H9 (cell line): ENCODE data around the gene BRMS1. TPM values are rescaled to one million over a fixed set of nuclear protein-coding genes. Genes with fewer than 3 reads are reported as not detected.

Experiments used
- DNase-seq: peaks from one replicate; pipeline ENCODE4 v3.0.0-alpha.2; 2017
- H2AFZ ChIP-seq: one replicate; pipeline ENCODE4 v1.6.1; 2013; ENCODE audit warnings: mild to moderate bottlenecking, low read length, control low read depth, moderate library complexity
- H2AK5ac ChIP-seq: 2 replicates; pipeline ENCODE4 v1.6.1; 2013; ENCODE audit warnings: low read length, control low read depth, mixed read lengths; ENCODE audit not compliant: insufficient read length
- H2BK120ac ChIP-seq: one replicate; pipeline ENCODE4 v1.6.1; 2013; ENCODE audit warnings: low read depth, mild to moderate bottlenecking, low read length, control low read depth, inconsistent platforms; ENCODE audit not compliant: poor library complexity, severe bottlenecking
- H2BK12ac ChIP-seq: 2 replicates; pipeline ENCODE4 v1.6.1; 2013; ENCODE audit warnings: low read length, control low read depth, mixed read lengths, low read depth; ENCODE audit not compliant: insufficient read length
- H2BK15ac ChIP-seq: 2 replicates; pipeline ENCODE4 v1.6.1; 2013; ENCODE audit warnings: low read depth, low read length, control low read depth
- H2BK20ac ChIP-seq: one replicate; pipeline ENCODE4 v1.6.1; 2013; ENCODE audit warnings: low read depth, mild to moderate bottlenecking, low read length, control low read depth, inconsistent platforms; ENCODE audit not compliant: poor library complexity, severe bottlenecking
- H2BK5ac ChIP-seq: 2 replicates; pipeline ENCODE4 v1.6.1; 2013; ENCODE audit warnings: low read length, control low read depth, mixed read lengths; ENCODE audit not compliant: insufficient read length
- H3K14ac ChIP-seq: 2 replicates; pipeline ENCODE4 v1.6.1; 2013; ENCODE audit warnings: low read length, control low read depth; ENCODE audit not compliant: insufficient read depth
- H3K18ac ChIP-seq: 2 replicates; pipeline ENCODE4 v1.6.1; 2013; ENCODE audit warnings: low read depth, mild to moderate bottlenecking, mixed read lengths, low read length, control low read depth; ENCODE audit not compliant: insufficient read length
- H3K23ac ChIP-seq: 2 replicates; pipeline ENCODE4 v1.6.1; 2013; ENCODE audit warnings: low read length, control low read depth, mixed read lengths, low read depth; ENCODE audit not compliant: insufficient read length
- H3K23me2 ChIP-seq: 2 replicates; pipeline ENCODE4 v1.6.1; 2013; ENCODE audit warnings: low read depth, mild to moderate bottlenecking, mixed read lengths, low read length, control low read depth; ENCODE audit not compliant: insufficient read length, poor library complexity, severe bottlenecking
- H3K27ac ChIP-seq: 2 replicates; pipeline ENCODE4 v1.5.1; 2013; ENCODE audit warnings: low read length, control low read depth, mixed read lengths, low read depth; ENCODE audit not compliant: insufficient read length
- H3K27me3 ChIP-seq: 2 replicates; pipeline ENCODE4 v1.6.1; 2013; ENCODE audit warnings: low read length, control low read depth, inconsistent platforms; ENCODE audit not compliant: insufficient read depth
- H3K4ac ChIP-seq: 2 replicates; pipeline ENCODE4 v1.6.1; 2013; ENCODE audit warnings: low read depth, mild to moderate bottlenecking, control low read depth, inconsistent platforms, low read length, moderate library complexity
- H3K4me1 ChIP-seq: 2 replicates; pipeline ENCODE4 v1.6.1; 2013; ENCODE audit warnings: low read length, control low read depth, inconsistent platforms; ENCODE audit not compliant: insufficient read depth
- H3K4me2 ChIP-seq: 2 replicates; pipeline ENCODE4 v1.6.1; 2013; ENCODE audit warnings: low read length, control low read depth, mixed read lengths; ENCODE audit not compliant: insufficient read length, insufficient read depth
- H3K56ac ChIP-seq: 2 replicates; pipeline ENCODE4 v1.6.1; 2013; ENCODE audit warnings: low read depth, mild to moderate bottlenecking, mixed read lengths, low read length, control low read depth; ENCODE audit not compliant: insufficient read length
- H3K79me1 ChIP-seq: 2 replicates; pipeline ENCODE4 v1.6.1; 2013; ENCODE audit warnings: low read depth, mild to moderate bottlenecking, moderate library complexity, low read length, control low read depth, inconsistent platforms; ENCODE audit not compliant: insufficient read depth, poor library complexity, severe bottlenecking
- H3K79me2 ChIP-seq: 2 replicates; pipeline ENCODE4 v1.6.1; 2013; ENCODE audit warnings: low read length, control low read depth, inconsistent platforms; ENCODE audit not compliant: insufficient read depth
- H3K9ac ChIP-seq: 2 replicates; pipeline ENCODE4 v1.6.1; 2013; ENCODE audit warnings: low read length, control low read depth, mixed read lengths; ENCODE audit not compliant: insufficient read length; ENCODE audit errors: extremely low read depth
- H3K9me3 ChIP-seq: one replicate; pipeline ENCODE4 v1.6.1; 2013; ENCODE audit warnings: low read depth, low read length, inconsistent platforms; ENCODE audit not compliant: control insufficient read depth
- H3T11ph ChIP-seq: one replicate; pipeline ENCODE4 v1.6.1; 2013; ENCODE audit warnings: mild to moderate bottlenecking, low read length, control low read depth, inconsistent platforms
- H4K20me1 ChIP-seq: one replicate; pipeline ENCODE4 v1.6.1; 2013; ENCODE audit not compliant: control insufficient read depth, insufficient read length, insufficient read depth
- H4K5ac ChIP-seq: 2 replicates; pipeline ENCODE4 v1.6.1; 2013; ENCODE audit warnings: low read depth, mild to moderate bottlenecking, mixed read lengths, low read length, control low read depth; ENCODE audit not compliant: insufficient read length
- H4K8ac ChIP-seq: replicated peaks from 2 replicates; pipeline ENCODE4 v1.6.1; 2013; ENCODE audit warnings: low read length, control low read depth, mixed read lengths, low read depth; ENCODE audit not compliant: insufficient read length
- H4K91ac ChIP-seq: 2 replicates; pipeline ENCODE4 v1.6.1; 2013; ENCODE audit warnings: low read depth, mild to moderate bottlenecking, moderate library complexity, mixed read lengths, low read length, control low read depth; ENCODE audit not compliant: insufficient read length
- H3K27ac Mint-ChIP-seq, 3 experiments: 2 replicates in 2 of 3; 3 replicates in 1 of 3; pipeline ENCODE4 v1.8.0; 2020 to 2021; ENCODE audit warnings: mixed read lengths in 3 of 3, mild to moderate bottlenecking in 1 of 3, moderate library complexity in 1 of 3
- H3K27me3 Mint-ChIP-seq: 2 replicates; pipeline ENCODE4 v1.8.0; 2021; ENCODE audit warnings: low read depth, mild to moderate bottlenecking, moderate library complexity, mixed read lengths
- H3K36me3 Mint-ChIP-seq, 3 experiments: 2 replicates in 2 of 3; 3 replicates in 1 of 3; pipeline ENCODE4 v1.8.0; 2020 to 2021; ENCODE audit warnings: low read depth in 3 of 3, mixed read lengths in 3 of 3; ENCODE audit not compliant: insufficient read depth in 1 of 3
- H3K4me1 Mint-ChIP-seq, 2 experiments: 2 replicates each; pipeline ENCODE4 v1.8.0; 2020; ENCODE audit warnings: mixed read lengths in 2 of 2
- H3K4me3 Mint-ChIP-seq, 2 experiments: 2 replicates in 1 of 2; 3 replicates in 1 of 2; pipeline ENCODE4 v1.8.0; 2020 to 2021; ENCODE audit warnings: mild to moderate bottlenecking in 2 of 2, mixed read lengths in 2 of 2, moderate library complexity in 1 of 2
- H3K9me3 Mint-ChIP-seq, 2 experiments: 2 replicates in 1 of 2; 3 replicates in 1 of 2; pipeline ENCODE4 v1.8.0; 2020; ENCODE audit warnings: mild to moderate bottlenecking in 2 of 2, mixed read lengths in 2 of 2, moderate library complexity in 1 of 2
- CTCF ChIP-seq: fragments of 200-600 bp; sonication (generic); conservative IDR thresholded peaks from 3 replicates; pipeline ENCODE4 v1.8.0; 2021; ENCODE audit warnings: antibody characterized with exemption, mild to moderate bottlenecking
- WGBS: extraction: QIAGEN DNeasy Blood & Tissue Kit; methylation state at CpG from one replicate; pipeline ENCODE4 v1.1.7; 2013; ENCODE audit warnings: missing lambda C conversion rate, low lambda C conversion rate, mixed read lengths; ENCODE audit not compliant: insufficient read length; ENCODE audit errors: extremely low coverage; 5-methylcytosine and 5-hydroxymethylcytosine counted together
- total RNA-seq: library from RNA; stranded (reverse); gene quantifications from 2 replicates; pipeline ENCODE4 v1.2.1, GENCODE V29; 2021

BRMS1 gene
- total RNA-seq, 1 experiment from 2014 or later = 50.1 TPM

GRCh38 chr11:66368484-66368883, 23.6 kb upstream of the BRMS1 start:
- no peak overlapping the region for H3K4me2 ChIP-seq
- H3K27ac Mint-ChIP-seq = peak overlapping the region; percentile 7 to 49 (median 12); a peak in 1 of 7 replicates
- no peaks in the 10 kb centered on the region for H3K9me3 ChIP-seq
- H4K5ac ChIP-seq = no peak overlapping the region
- no peak overlapping the region for H3K18ac ChIP-seq
- no peak overlapping the region for H3T11ph ChIP-seq
- no peaks in the 10 kb centered on the region for H4K20me1 ChIP-seq
- H2BK12ac ChIP-seq = no peak overlapping the region
- H2AFZ ChIP-seq = no peak overlapping the region
- H3K36me3 Mint-ChIP-seq = peaks cover 40 to 65% (median 55%) of the 10 kb centered on the region in 3 experiments
- H3K23ac ChIP-seq = no peak overlapping the region
- no peak overlapping the region for H3K4ac ChIP-seq
- H3K4me1 ChIP-seq = no peaks in the 10 kb centered on the region
- no peaks in the 10 kb centered on the region for H3K27me3 ChIP-seq
- no peak for DNase-seq
- no CpG with 5 or more reads among the region's 6 CpGs for WGBS
- peaks cover 5% of the 10 kb centered on the region for H3K23me2 ChIP-seq
- H4K8ac ChIP-seq = no peak overlapping the region
- peak overlapping the region in 1 of 2 experiments; percentile 33; a peak in 1 of 5 replicates for H3K4me3 Mint-ChIP-seq
- H3K56ac ChIP-seq = no peak overlapping the region
- no peak overlapping the region for H4K91ac ChIP-seq
- no peak overlapping the region for H2BK5ac ChIP-seq
- no peak overlapping the region for H3K9ac ChIP-seq
- H2BK15ac ChIP-seq = no peak overlapping the region
- peaks cover 16 to 24% of the 10 kb centered on the region in 2 experiments for H3K4me1 Mint-ChIP-seq
- no peaks in the 10 kb centered on the region for H3K9me3 Mint-ChIP-seq
- no peak overlapping the region for H2BK120ac ChIP-seq
- no peaks in the 10 kb centered on the region for H3K79me1 ChIP-seq
- H3K14ac ChIP-seq = no peak overlapping the region
- no peaks in the 10 kb centered on the region; the same call in 1 of the 2 replicates for H3K79me2 ChIP-seq
- H2BK20ac ChIP-seq = no peak overlapping the region
- H3K27ac ChIP-seq = no peak overlapping the region
- H3K27me3 Mint-ChIP-seq = no peaks in the 10 kb centered on the region; the same call in 1 of the 2 replicates
- TF ChIP-seq CTCF = no peak
- no peak overlapping the region for H2AK5ac ChIP-seq
